ENCODE measurements around the gene MTO1. TPM values are rescaled to one million over a fixed set of nuclear protein-coding genes. Genes with fewer than 3 reads are reported as not detected.
"Not testable (repeated sequence)": the region's sequence is repeated elsewhere in the genome, so short reads cannot be mapped to it uniquely, and the experiment has no call there.

MTO1 gene
- total RNA-seq, 1 donor from 2014 or later = 27.9 TPM

GRCh38 chr6:73508776-73509175 lies 47.2 kb downstream of the MTO1 start:
- intact Hi-C loops (cut with micrococcal nuclease) = no loop called here
- Mint-ChIP-seq H3K4me1 (ENCODE audit: low read depth) (peaks cover 8% of the 10 kb centered on the region), H3K27ac (no peak overlapping the region), H3K4me3 (ENCODE audit: low read depth) (no peak overlapping the region), H3K9me3 (no peaks in the 10 kb centered on the region), H3K36me3 (ENCODE audit: low read depth) (peaks cover 28% of the 10 kb centered on the region), H3K27me3 (ENCODE audit: low read depth) (no peaks in the 10 kb centered on the region)
- no peak for DNase-seq (ENCODE audit: low spot score)

DNA sequence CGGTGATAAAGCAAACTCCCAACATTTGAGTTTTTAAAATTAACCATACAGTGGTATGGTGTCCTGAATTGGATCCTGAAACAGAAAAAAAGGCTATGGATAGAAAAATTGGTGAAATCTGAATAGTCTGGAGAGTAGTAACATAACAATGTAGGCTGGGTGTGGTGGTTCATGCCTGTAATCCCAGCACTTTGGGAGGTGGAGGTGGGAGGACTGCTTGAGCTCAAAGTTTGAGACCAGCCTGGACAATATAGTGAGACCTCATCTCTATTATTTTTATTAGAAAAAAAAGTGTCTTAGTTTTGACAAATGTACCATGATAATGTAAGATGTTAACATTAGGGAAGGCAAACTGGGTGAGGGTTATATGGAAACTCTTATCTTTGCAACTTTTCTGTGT lies 48.3 kb downstream of the MTO1 start:
- intact Hi-C loops (cut with micrococcal nuclease) = no loop called here
- no peak for DNase-seq (ENCODE audit: low spot score)
- Mint-ChIP-seq H3K27ac (no peak overlapping the region), H3K27me3 (ENCODE audit: low read depth) (no peaks in the 10 kb centered on the region), H3K4me1 (ENCODE audit: low read depth) (peaks cover 10% of the 10 kb centered on the region), H3K9me3 (no peaks in the 10 kb centered on the region), H3K36me3 (ENCODE audit: low read depth) (peaks cover 20% of the 10 kb centered on the region), H3K4me3 (ENCODE audit: low read depth) (no peak overlapping the region)

GRCh38 chr6:73511796-73512195 lies 50.3 kb downstream of the MTO1 start:
- Mint-ChIP-seq H3K4me3 (ENCODE audit: low read depth) (no peak overlapping the region), H3K4me1 (ENCODE audit: low read depth) (peaks cover 27% of the 10 kb centered on the region)

GRCh38 chr6:73513496-73513854 lies 51.9 kb downstream of the MTO1 start:
- intact Hi-C loops (cut with micrococcal nuclease) = no loop called here
- Mint-ChIP-seq H3K4me1 (ENCODE audit: low read depth) (peaks cover 35% of the 10 kb centered on the region), H3K4me3 (ENCODE audit: low read depth) (no peak overlapping the region), H3K27ac (peak overlapping the region; percentile 27), H3K9me3 (no peaks in the 10 kb centered on the region), H3K36me3 (ENCODE audit: low read depth) (peaks cover 49% of the 10 kb centered on the region), H3K27me3 (ENCODE audit: low read depth) (no peaks in the 10 kb centered on the region)
- no peak for DNase-seq (ENCODE audit: low spot score)

More at GRCh38 chr6:73511796-73512195, 50.3 kb downstream of the MTO1 start:
- H3K27me3 Mint-ChIP-seq (ENCODE audit: low read depth) = no peaks in the 10 kb centered on the region
- no peak for DNase-seq (ENCODE audit: low spot score)
- intact Hi-C loops (cut with micrococcal nuclease) = no loop called here
- H3K9me3 Mint-ChIP-seq = no peaks in the 10 kb centered on the region
- H3K27ac Mint-ChIP-seq = no peak overlapping the region
- H3K36me3 Mint-ChIP-seq (ENCODE audit: low read depth) = peaks cover 33% of the 10 kb centered on the region

GRCh38 chr6:73514746-73515110 lies 53.2 kb downstream of the MTO1 start:
- Mint-ChIP-seq H3K36me3 (ENCODE audit: low read depth) (peaks cover 62% of the 10 kb centered on the region), H3K27me3 (ENCODE audit: low read depth) (no peaks in the 10 kb centered on the region), H3K4me3 (ENCODE audit: low read depth) (no peak overlapping the region), H3K27ac (peak overlapping the region; percentile 87), H3K9me3 (no peaks in the 10 kb centered on the region), H3K4me1 (ENCODE audit: low read depth) (peaks cover 33% of the 10 kb centered on the region)
- intact Hi-C loops (cut with micrococcal nuclease) = loop anchor here (1.0 kb wide), 1 partner anchor 96 kb away; no protein-coding TSS in a partner anchor
- DNase-seq (ENCODE audit: low spot score) = no peak

- H3K4me3 Mint-ChIP-seq (ENCODE audit: low read depth) = peak overlapping the region; percentile 74
- peaks cover 32% of the 10 kb centered on the region for H3K4me1 Mint-ChIP-seq (ENCODE audit: low read depth)
- H3K9me3 Mint-ChIP-seq = no peaks in the 10 kb centered on the region
- intact Hi-C loops (cut with micrococcal nuclease) = loop anchor here (1.0 kb wide), 1 partner anchor 95 kb away; no protein-coding TSS in a partner anchor
- peaks cover 67% of the 10 kb centered on the region for H3K36me3 Mint-ChIP-seq (ENCODE audit: low read depth)
- no peak for DNase-seq (ENCODE audit: low spot score)
- H3K27ac Mint-ChIP-seq = peak overlapping the region; percentile 87
- H3K27me3 Mint-ChIP-seq (ENCODE audit: low read depth) = no peaks in the 10 kb centered on the region
Observed at GRCh38 chr6:73515204-73515655, 53.7 kb downstream of the MTO1 start.

GRCh38 chr6:73516514-73517489 lies 55.3 kb downstream of the MTO1 start:
- peaks cover 73% of the 10 kb centered on the region for H3K36me3 Mint-ChIP-seq (ENCODE audit: low read depth)
- intact Hi-C loops (cut with micrococcal nuclease) = no loop called here

DNA sequence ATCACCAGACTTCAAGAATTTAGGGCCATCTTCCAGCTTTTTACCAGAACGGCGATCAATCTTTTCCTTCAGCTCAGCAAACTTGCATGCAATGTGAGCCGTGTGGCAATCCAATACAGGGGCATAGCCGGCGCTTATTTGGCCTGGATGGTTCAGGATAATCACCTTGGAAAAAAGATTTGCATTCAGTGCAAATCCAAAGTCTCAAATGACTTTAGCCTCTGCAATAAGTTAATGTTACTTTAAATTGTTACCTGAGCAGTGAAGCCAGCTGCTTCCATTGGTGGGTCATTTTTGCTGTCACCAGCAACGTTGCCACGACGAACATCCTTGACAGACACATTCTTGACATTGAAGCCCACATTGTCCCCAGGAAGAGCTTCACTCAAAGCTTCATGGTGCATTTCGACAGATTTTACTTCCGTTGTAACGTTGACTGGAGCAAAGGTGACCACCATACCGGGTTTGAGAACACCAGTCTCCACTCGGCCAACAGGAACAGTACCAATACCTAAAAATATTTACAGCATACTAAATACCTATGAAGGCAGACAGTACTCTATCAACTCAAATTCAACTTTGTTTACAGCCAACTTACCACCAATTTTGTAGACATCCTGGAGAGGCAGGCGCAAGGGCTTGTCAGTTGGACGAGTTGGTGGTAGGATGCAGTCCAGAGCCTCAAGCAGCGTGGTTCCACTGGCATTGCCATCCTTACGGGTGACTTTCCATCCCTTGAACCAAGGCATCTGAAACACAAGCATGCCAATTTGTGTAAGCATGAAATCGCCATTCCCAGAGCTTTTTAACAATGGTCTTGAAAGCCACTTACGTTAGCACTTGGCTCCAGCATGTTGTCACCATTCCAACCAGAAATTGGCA lies 56.8 kb downstream of the MTO1 start:
- Mint-ChIP-seq H3K27ac (peak overlapping the region; percentile 99), H3K36me3 (ENCODE audit: low read depth) (peaks cover 70% of the 10 kb centered on the region), H3K4me3 (ENCODE audit: low read depth) (peak overlapping the region; percentile 98), H3K4me1 (ENCODE audit: low read depth) (peaks cover 35% of the 10 kb centered on the region)
- H3K27me3 Mint-ChIP-seq (ENCODE audit: low read depth); intact Hi-C loops (cut with micrococcal nuclease); DNase-seq (ENCODE audit: low spot score); H3K9me3 Mint-ChIP-seq: not testable (repeated sequence)

More at GRCh38 chr6:73516514-73517489, 55.3 kb downstream of the MTO1 start:
- DNase-seq (ENCODE audit: low spot score) = no peak
- Mint-ChIP-seq H3K27ac (peak overlapping the region; percentile 87), H3K9me3 (no peaks in the 10 kb centered on the region), H3K27me3 (ENCODE audit: low read depth) (no peaks in the 10 kb centered on the region), H3K4me3 (ENCODE audit: low read depth) (peak overlapping the region; percentile 74), H3K4me1 (ENCODE audit: low read depth) (peaks cover 32% of the 10 kb centered on the region)

DNA sequence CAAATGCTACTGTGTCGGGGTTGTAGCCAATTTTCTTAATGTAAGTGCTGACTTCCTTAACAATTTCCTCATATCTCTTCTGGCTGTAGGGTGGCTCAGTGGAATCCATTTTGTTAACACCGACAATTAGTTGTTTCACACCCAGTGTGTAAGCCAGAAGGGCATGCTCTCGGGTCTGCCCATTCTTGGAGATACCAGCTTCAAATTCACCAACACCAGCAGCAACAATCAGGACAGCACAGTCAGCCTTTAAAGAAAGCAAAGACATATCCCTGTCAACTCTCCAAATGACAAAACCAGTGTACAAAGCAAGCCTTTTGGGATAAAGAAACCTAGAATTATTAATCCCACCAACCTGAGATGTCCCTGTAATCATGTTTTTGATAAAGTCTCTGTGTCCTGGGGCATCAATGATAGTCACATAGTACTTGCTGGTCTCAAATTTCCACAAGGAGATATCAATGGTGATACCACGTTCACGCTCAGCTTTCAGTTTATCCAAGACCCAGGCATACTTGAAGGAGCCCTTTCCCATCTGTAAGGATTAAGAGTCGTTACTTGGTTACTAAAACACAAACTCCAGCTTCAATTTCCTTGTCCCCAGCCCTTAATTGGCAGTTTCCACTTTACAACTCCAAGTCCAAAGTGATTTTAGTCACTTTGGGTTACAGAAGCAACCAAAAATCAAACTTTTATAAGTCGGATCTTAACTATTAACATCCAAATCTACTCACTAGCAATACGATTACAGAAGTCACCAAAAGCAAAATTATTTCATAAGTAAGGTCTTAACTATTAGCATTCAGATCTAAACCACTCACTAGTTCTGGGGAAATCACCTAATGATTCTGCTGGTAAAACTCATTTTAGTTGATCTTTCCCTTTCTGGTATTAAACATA lies 57.7 kb downstream of the MTO1 start:
- H3K27me3 Mint-ChIP-seq (ENCODE audit: low read depth); H3K9me3 Mint-ChIP-seq; intact Hi-C loops (cut with micrococcal nuclease); DNase-seq (ENCODE audit: low spot score): not testable (repeated sequence)
- peak overlapping the region; percentile 99 for H3K27ac Mint-ChIP-seq
- peak overlapping the region; percentile 98 for H3K4me3 Mint-ChIP-seq (ENCODE audit: low read depth)
- peaks cover 69% of the 10 kb centered on the region for H3K36me3 Mint-ChIP-seq (ENCODE audit: low read depth)
- H3K4me1 Mint-ChIP-seq (ENCODE audit: low read depth) = peaks cover 40% of the 10 kb centered on the region

DNA sequence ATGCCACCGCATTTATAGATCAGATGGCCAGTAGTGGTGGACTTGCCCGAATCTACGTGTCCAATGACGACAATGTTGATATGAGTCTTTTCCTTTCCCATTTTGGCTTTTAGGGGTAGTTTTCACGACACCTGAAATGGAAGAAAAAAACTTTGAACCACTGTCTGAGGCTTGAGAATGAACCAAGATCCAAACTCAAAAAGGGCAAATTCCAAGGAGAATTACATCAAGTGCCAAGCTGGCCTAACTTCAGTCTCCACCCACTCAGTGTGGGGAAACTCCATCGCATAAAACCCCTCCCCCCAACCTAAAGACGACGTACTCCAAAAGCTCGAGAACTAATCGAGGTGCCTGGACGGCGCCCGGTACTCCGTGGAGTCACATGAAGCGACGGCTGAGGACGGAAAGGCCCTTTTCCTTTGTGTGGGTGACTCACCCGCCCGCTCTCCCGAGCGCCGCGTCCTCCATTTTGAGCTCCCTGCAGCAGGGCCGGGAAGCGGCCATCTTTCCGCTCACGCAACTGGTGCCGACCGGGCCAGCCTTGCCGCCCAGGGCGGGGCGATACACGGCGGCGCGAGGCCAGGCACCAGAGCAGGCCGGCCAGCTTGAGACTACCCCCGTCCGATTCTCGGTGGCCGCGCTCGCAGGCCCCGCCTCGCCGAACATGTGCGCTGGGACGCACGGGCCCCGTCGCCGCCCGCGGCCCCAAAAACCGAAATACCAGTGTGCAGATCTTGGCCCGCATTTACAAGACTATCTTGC lies 58.6 kb downstream of the MTO1 start:
- peak; percentile 75 for DNase-seq (ENCODE audit: low spot score)
- H3K27ac Mint-ChIP-seq = peak overlapping the region; percentile 99
- intact Hi-C loops (cut with micrococcal nuclease) = loop anchor here (2.0 to 10.0 kb wide), 7 partner anchors 59 to 1765 kb away; partner anchors contain the start of genes CGAS, COX7A2, KCNQ5 and MTO1
- H3K36me3 Mint-ChIP-seq (ENCODE audit: low read depth) = peaks cover 63% of the 10 kb centered on the region
- H3K27me3 Mint-ChIP-seq (ENCODE audit: low read depth) = no peaks in the 10 kb centered on the region
- H3K4me3 Mint-ChIP-seq (ENCODE audit: low read depth) = peak overlapping the region; percentile 98
- H3K4me1 Mint-ChIP-seq (ENCODE audit: low read depth) = peaks cover 38% of the 10 kb centered on the region
- no peaks in the 10 kb centered on the region for H3K9me3 Mint-ChIP-seq

DNA sequence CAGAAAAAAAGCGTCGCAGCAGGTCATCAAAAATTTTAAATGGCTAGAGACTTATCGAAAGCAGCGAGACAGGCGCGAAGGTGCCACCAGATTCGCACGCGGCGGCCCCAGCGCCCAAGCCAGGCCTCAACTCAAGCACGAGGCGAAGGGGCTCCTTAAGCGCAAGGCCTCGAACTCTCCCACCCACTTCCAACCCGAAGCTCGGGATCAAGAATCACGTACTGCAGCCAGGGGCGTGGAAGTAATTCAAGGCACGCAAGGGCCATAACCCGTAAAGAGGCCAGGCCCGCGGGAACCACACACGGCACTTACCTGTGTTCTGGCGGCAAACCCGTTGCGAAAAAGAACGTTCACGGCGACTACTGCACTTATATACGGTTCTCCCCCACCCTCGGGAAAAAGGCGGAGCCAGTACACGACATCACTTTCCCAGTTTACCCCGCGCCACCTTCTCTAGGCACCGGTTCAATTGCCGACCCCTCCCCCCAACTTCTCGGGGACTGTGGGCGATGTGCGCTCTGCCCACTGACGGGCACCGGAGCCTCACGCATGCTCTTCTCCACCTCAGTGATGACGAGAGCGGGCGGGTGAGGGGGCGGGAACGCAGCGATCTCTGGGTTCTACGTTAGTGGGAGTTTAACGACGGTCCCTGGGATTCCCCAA lies 59.3 kb downstream of the MTO1 start, which contains the start of gene EEF1A1:
Gene EEF1A1 (minus strand): TSS at position 345 of the 663 bp plus-strand sequence. CDS start 1,006 bp downstream, outside the sequence.
- Mint-ChIP-seq H3K9me3 (no peaks in the 10 kb centered on the region), H3K27ac (peak within 1 kb of the TSS; percentile 100), H3K4me3 (ENCODE audit: low read depth) (peak within 1 kb of the TSS; percentile 98), H3K4me1 (ENCODE audit: low read depth) (peaks cover 32% of the 10 kb centered on the region), H3K36me3 (ENCODE audit: low read depth) (peaks cover 56% of the 10 kb centered on the region), H3K27me3 (ENCODE audit: low read depth) (no peaks in the 10 kb centered on the region)
- intact Hi-C loops (cut with micrococcal nuclease) = loop anchor here (1.0 to 10.0 kb wide), 10 partner anchors 59 to 1764 kb away; partner anchors contain the start of genes CGAS, COX7A2, KCNQ5 and MTO1
- peak; percentile 98 for DNase-seq (ENCODE audit: low spot score)

Data from activated T-helper 2 cell treated with anti-CD3 and anti-CD28 coated beads, Interferon-gamma antibody, Interleukin-2, Interleukin-4, amounts not matched to agents 10 μg/mL and 5 μg/mL and 100 μg/mL, durations not matched to agents 14 hours and 24 hours and 36 hours (primary cell).